Measurements from ENCODE around the gene SLC38A9. TPM values are rescaled to one million over a fixed set of nuclear protein-coding genes. Genes with fewer than 3 reads are reported as not detected.

The SLC38A9 gene
- total RNA-seq, 2 donors from 2014 or later = 38.5 to 41.7 TPM

GRCh38 chr5:55645304-55645703 is 66.8 kb downstream of the SLC38A9 start:
- 86 to 98% methylated on average over 1 to 3 of the region's 3 CpGs for WGBS, 2 experiments (ENCODE audit: insufficient coverage in 1 of 2, insufficient read length in 1 of 2)
- Mint-ChIP-seq H3K27me3 (ENCODE audit: insufficient read depth) (no peaks in the 10 kb centered on the region), H3K27ac (peak overlapping the region; percentile 58), H3K9me3 (peaks cover 10% of the 10 kb centered on the region), H3K4me3 (no peak overlapping the region), H3K4me1 (peaks cover 37% of the 10 kb centered on the region), H3K36me3 (ENCODE audit: low read depth) (peaks cover 53% of the 10 kb centered on the region)
- Histone ChIP-seq H3K27ac (ENCODE audit: low read depth, low read length) (no peak overlapping the region), H3K36me3 (ENCODE audit: control insufficient read depth, insufficient read depth, low read length) (peaks cover 25% of the 10 kb centered on the region), H3K4me3 (ENCODE audit: low read length) (no peak overlapping the region), H3K27me3 (ENCODE audit: control insufficient read depth, insufficient read depth, low read length, poor library complexity, severe bottlenecking) (no peaks in the 10 kb centered on the region), H3K9ac (ENCODE audit: extremely low read depth, low read length, poor library complexity, severe bottlenecking) (no peak overlapping the region), H3K4me1 (ENCODE audit: control insufficient read depth, insufficient read depth, low read length) (peaks cover 11% of the 10 kb centered on the region), H3K9me3 (ENCODE audit: control insufficient read depth, low read length) (peaks cover 25% of the 10 kb centered on the region)
- no peak for TF ChIP-seq CTCF (conservative IDR thresholded peaks at IDR 0.05)
- DNase-seq = no peak

- Histone ChIP-seq H3K27me3 (ENCODE audit: control insufficient read depth, insufficient read depth, low read length, poor library complexity, severe bottlenecking) (no peaks in the 10 kb centered on the region), H3K4me3 (ENCODE audit: low read length) (no peak overlapping the region), H3K9me3 (ENCODE audit: control insufficient read depth, low read length) (no peaks in the 10 kb centered on the region), H3K4me1 (ENCODE audit: control insufficient read depth, insufficient read depth, low read length) (peaks cover 19% of the 10 kb centered on the region), H3K36me3 (ENCODE audit: control insufficient read depth, insufficient read depth, low read length) (peaks cover under 1% of the 10 kb centered on the region), H3K9ac (ENCODE audit: extremely low read depth, low read length, poor library complexity, severe bottlenecking) (no peak overlapping the region), H3K27ac (ENCODE audit: low read depth, low read length) (no peak overlapping the region)
- Mint-ChIP-seq H3K4me1 (peaks cover 58% of the 10 kb centered on the region), H3K27ac (no peak overlapping the region), H3K36me3 (ENCODE audit: low read depth) (peaks cover 9% of the 10 kb centered on the region), H3K27me3 (ENCODE audit: insufficient read depth) (no peaks in the 10 kb centered on the region), H3K4me3 (no peak overlapping the region), H3K9me3 (peaks cover 2% of the 10 kb centered on the region)
- 89 to 99% methylated on average over 1 to 4 of the region's 4 CpGs for WGBS, 2 experiments (ENCODE audit: insufficient coverage in 1 of 2, insufficient read length in 1 of 2)
- TF ChIP-seq CTCF (conservative IDR thresholded peaks at IDR 0.05) = no peak
- no peak for DNase-seq
Measured at GRCh38 chr5:55638455-55638854, 73.7 kb downstream of the SLC38A9 start.

- Histone ChIP-seq H3K4me1 (ENCODE audit: control insufficient read depth, insufficient read depth, low read length) (peaks cover 18% of the 10 kb centered on the region), H3K9ac (ENCODE audit: extremely low read depth, low read length, poor library complexity, severe bottlenecking) (no peak overlapping the region), H3K27me3 (ENCODE audit: control insufficient read depth, insufficient read depth, low read length, poor library complexity, severe bottlenecking) (no peaks in the 10 kb centered on the region), H3K9me3 (ENCODE audit: control insufficient read depth, low read length) (no peaks in the 10 kb centered on the region), H3K27ac (ENCODE audit: low read depth, low read length) (no peak overlapping the region), H3K36me3 (ENCODE audit: control insufficient read depth, insufficient read depth, low read length) (no peaks in the 10 kb centered on the region), H3K4me3 (ENCODE audit: low read length) (no peak overlapping the region)
- no peak for TF ChIP-seq CTCF (conservative IDR thresholded peaks at IDR 0.05)
- peaks cover 54% of the 10 kb centered on the region for H3K4me1 Mint-ChIP-seq
- no peak overlapping the region for H3K27ac Mint-ChIP-seq
- 92 to 96% methylated on average over 2 of the region's 2 CpGs for WGBS, 2 experiments (ENCODE audit: insufficient coverage in 1 of 2, insufficient read length in 1 of 2)
- H3K36me3 Mint-ChIP-seq (ENCODE audit: low read depth) = peaks cover 9% of the 10 kb centered on the region
- no peaks in the 10 kb centered on the region for H3K27me3 Mint-ChIP-seq (ENCODE audit: insufficient read depth)
- H3K9me3 Mint-ChIP-seq = peaks cover 2% of the 10 kb centered on the region
- DNase-seq = no peak
- no peak overlapping the region for H3K4me3 Mint-ChIP-seq
Measured at GRCh38 chr5:55638051-55638450, 74.1 kb downstream of the SLC38A9 start.

Measured in endodermal cell (in vitro differentiated cells).